Measurements from ENCODE around the gene PRMT9.

Gene PRMT9

GRCh38 chr4:147617841-147618691 lies 65.9 kb downstream of the PRMT9 start:
- peak; percentile 5 for DNase-seq

- DNase-seq, result peak; percentile 98
Measured at GRCh38 chr4:147617173-147617840, 66.7 kb downstream of the PRMT9 start, which contains the start of gene TMEM184C. Gene TMEM184C, plus strand, starts transcription at chr4:147617397. Its CDS starts 560 bp downstream, at chr4:147617957.

GRCh38 chr4:147616849-147617172 lies 67.2 kb downstream of the PRMT9 start:
- DNase-seq, result no peak

- no peak for DNase-seq
Measured at GRCh38 chr4:147610686-147611085, 73.3 kb downstream of the PRMT9 start.

GRCh38 chr4:147607471-147607870 lies 76.5 kb downstream of the PRMT9 start:
- no peak for DNase-seq

- DNase-seq, result no peak
Measured at GRCh38 chr4:147605499-147605898, 78.5 kb downstream of the PRMT9 start.

GRCh38 chr4:147599769-147600168 lies 84.2 kb downstream of the PRMT9 start:
- no peak for DNase-seq

GRCh38 chr4:147599206-147599605 lies 84.8 kb downstream of the PRMT9 start:
- no peak for DNase-seq

- no peak for DNase-seq
Measured at GRCh38 chr4:147597561-147597960, 86.4 kb downstream of the PRMT9 start.

GRCh38 chr4:147596981-147597380 lies 87.0 kb downstream of the PRMT9 start:
- DNase-seq, result no peak

- no peak for DNase-seq
Measured at GRCh38 chr4:147596377-147596776, 87.6 kb downstream of the PRMT9 start.

- no peak for DNase-seq
Measured at GRCh38 chr4:147594578-147594977, 89.4 kb downstream of the PRMT9 start.

GRCh38 chr4:147594107-147594506 lies 89.9 kb downstream of the PRMT9 start:
- DNase-seq, result no peak

- DNase-seq, result no peak
Measured at GRCh38 chr4:147591106-147591505, 92.9 kb downstream of the PRMT9 start.

- peak; percentile 43 for DNase-seq
Measured at GRCh38 chr4:147590249-147590920, 93.6 kb downstream of the PRMT9 start.

- no peak for DNase-seq
Measured at GRCh38 chr4:147589586-147589985, 94.4 kb downstream of the PRMT9 start.
